CD4-positive, alpha-beta T cell treated with Interleukin-10 for 1 hour (primary cell): ENCODE results near the gene PDILT.
"Not testable (repeated sequence)": the region's sequence is repeated elsewhere in the genome, so short reads cannot be mapped to it uniquely, and the experiment has no call there.

Experiments
- DNase-seq: peaks from one replicate; pipeline ENCODE4 v3.0.0-alpha.2; 2020

PDILT gene, protein sequence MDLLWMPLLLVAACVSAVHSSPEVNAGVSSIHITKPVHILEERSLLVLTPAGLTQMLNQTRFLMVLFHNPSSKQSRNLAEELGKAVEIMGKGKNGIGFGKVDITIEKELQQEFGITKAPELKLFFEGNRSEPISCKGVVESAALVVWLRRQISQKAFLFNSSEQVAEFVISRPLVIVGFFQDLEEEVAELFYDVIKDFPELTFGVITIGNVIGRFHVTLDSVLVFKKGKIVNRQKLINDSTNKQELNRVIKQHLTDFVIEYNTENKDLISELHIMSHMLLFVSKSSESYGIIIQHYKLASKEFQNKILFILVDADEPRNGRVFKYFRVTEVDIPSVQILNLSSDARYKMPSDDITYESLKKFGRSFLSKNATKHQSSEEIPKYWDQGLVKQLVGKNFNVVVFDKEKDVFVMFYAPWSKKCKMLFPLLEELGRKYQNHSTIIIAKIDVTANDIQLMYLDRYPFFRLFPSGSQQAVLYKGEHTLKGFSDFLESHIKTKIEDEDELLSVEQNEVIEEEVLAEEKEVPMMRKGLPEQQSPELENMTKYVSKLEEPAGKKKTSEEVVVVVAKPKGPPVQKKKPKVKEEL

DNA sequence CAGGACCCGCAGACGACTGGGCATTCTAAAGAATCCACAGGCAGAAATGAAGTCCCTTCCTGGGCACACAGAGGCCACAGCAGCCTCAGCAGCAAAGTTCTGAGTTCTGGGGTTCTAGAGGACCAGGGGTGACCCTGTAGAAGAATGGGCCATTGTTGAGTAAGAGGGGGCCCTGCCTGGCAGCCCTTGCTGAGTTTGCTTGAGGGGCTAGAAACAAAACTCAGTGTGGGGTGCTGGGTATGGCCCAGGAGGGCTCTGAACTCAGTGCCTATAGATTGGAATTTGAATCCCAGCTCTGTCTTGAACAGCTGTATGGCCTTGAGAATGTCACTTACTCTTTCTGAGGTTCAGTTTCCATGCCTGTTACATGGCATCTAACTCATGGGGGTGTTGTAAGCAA lies at the start of gene PDILT:
TSS of gene PDILT (minus strand) at position 101 of the 400 bp plus-strand sequence. CDS start 5,437 bp downstream, outside the sequence.
- no peak for DNase-seq

GRCh38 chr16:20453633-20454032 lies 49.1 kb upstream of the PDILT start:
- not testable (repeated sequence) for DNase-seq

- DNase-seq, result not testable (repeated sequence)
Measured at GRCh38 chr16:20451364-20451763, 46.8 kb upstream of the PDILT start, which contains the start of gene ACSM2A. ACSM2A (plus strand) TSS chr16:20451521; CDS start chr16:20460115, 8,594 bp downstream.

- DNase-seq, result not testable (repeated sequence)
Measured at GRCh38 chr16:20446652-20447393, 42.3 kb upstream of the PDILT start.

DNA sequence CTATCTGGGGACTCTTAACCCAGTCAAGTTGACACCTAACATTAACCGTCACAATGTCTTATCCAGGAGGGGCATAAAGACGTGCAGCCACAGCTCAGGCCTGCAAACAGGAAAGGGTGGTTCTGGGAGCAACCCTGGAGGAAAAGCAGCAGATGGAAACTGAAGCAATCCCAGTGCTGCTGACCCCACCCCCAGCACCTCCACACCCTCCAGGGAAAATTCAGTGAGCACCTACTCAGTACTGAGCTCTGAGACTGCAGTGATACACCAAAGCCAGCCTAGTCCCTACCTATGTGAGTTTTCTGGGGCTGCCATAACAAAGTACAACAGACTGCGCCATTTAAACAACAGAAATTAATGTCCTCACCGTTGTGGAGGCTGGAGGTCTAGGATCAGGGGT lies 37.3 kb upstream of the PDILT start:
- not testable (repeated sequence) for DNase-seq

DNA sequence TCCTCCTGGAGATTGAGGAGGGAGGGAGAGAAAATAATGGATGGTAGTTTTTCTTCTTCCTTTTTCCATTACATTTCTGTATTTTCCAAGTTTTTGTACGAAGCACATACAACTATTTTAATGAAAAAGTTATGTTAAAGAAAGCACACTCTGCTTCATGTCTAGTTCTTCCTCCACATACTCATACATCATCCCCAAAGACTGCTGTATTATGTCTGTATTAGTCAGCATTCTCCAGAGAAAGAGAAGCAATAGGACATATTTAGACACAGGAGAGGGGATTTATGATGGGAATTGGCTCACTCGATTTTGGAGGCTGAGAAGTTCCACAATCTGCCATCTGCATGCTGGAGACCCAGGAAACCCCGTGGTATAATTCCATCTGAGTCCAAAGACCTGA lies 36.7 kb upstream of the PDILT start:
- DNase-seq, result no peak

DNA sequence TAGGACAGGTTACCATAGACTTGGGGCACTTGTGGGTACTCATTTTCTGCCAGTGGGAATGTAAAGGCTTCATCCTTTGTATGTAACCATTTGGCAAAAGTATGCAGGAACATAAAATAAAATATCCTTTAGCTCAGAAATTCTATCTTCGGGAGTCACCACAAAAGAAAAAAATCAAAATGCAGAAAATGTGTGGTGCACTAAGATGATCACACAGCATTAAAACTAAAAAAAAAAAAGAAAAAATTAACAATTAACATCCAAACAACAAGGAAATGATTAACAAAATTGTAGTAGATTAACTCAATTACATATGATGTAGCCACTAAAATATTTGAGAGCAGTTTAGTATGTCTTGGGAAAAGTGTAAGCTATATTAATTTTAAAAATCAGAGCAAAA lies 36.2 kb upstream of the PDILT start:
- DNase-seq, result not testable (repeated sequence)

DNA sequence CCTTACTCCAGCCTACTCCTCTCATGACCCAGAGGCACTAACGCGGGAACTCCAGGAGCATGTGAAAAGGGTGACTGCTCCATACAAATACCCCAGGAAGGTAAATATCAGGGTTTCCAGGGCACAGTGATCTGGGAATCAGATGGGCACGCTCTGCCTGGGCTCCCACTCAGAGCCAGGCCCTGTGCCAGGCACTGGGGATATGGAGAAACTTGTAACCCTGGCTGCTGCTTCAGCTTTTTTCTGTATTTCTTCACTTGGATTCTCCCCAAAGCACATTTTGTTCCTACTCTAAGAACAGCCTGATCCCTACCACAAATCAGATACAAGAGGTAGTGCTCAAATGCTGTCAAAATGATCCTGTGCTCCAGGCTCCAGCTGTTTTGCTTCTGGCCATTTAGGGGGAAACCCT lies 35.3 kb upstream of the PDILT start:
- not testable (repeated sequence) for DNase-seq

DNA sequence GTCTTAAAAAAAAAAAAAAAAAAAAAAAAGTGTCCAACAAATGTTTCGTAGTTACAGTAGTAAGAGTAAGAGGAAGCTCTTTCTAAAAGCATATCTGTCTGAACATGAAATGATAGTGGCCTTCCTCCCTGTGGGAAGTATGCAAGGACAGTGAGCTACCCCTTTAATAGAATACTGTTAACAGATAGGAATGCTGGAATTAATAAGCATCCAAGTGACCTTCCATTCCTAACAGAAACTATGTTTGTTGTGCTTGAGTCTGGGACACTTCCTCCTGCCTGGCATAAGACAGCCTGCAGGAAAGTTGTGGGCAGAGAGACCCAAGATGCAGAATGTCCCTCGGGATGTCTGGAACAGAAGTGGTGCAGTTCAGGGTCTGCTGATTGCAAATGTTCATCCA lies 34.4 kb upstream of the PDILT start:
- not testable (repeated sequence) for DNase-seq

GRCh38 chr16:20430948-20431347 lies 26.4 kb upstream of the PDILT start:
- DNase-seq, result no peak

DNA sequence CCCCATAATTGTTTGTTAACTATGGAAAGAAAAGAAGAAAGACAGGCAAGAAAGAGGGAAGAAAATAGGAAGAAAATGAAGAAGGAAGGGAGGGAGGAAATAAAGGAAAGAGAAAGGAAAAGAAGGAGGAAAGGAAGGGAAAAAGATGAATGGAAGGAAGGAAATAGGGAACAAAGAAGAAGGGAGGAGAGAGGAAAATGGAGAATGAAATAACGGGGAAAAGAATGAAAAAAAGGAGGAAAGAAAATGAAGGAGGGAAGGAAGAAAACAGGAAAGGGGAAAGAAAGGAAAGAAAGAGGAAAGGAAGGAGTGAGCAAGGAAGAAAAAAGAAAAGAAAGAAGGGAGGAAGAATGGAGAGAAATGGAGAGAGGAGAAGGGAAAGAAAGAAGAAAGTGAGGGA lies 25.9 kb upstream of the PDILT start:
- DNase-seq, result not testable (repeated sequence)

DNA sequence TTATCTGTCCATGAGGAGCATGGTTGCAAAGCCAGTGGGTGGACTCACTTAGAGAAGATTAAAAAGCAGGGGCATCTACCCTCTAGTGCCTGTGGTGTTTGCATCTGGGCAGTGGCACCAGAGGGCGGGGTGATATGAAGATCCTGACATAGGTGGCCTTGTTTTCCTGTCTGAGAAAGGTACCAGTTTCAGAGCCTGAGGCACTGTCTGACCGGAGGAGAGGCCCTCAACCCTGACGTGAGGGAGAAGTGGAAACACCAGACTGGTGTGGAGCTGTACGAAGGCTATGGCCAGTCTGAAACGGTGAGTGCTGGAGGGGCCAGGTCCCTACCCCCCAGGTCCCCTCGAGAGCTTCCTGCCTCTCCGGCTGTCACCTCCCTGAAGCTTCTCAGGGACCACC lies 25.0 kb upstream of the PDILT start:
- not testable (repeated sequence) for DNase-seq

DNA sequence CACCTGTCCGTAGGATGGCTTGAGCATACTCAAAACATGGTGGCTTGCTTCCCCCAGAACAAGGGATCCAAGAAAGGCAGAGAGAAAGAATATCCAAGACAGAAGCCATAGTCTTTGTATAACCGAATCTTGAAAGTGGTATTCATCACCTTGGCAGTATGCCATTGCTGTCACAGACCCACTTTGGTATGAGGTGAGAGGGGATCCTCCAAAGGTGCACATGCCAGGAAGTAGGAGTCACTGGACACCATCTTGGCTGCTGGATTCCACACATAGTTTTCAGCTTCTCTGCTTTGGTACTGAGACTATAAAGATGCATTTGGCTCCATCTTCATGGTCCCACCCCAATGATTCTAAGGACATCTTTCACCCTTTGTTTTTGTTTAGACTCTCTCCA lies 22.9 kb upstream of the PDILT start:
- DNase-seq, result not testable (repeated sequence)

GRCh38 chr16:20424129-20424866 lies 19.8 kb upstream of the PDILT start:
- no peak for DNase-seq

- DNase-seq, result not testable (repeated sequence)
Measured at GRCh38 chr16:20423772-20424128, 19.2 kb upstream of the PDILT start.

- DNase-seq, result not testable (repeated sequence)
Measured at GRCh38 chr16:20421748-20422147, 17.2 kb upstream of the PDILT start.

DNA sequence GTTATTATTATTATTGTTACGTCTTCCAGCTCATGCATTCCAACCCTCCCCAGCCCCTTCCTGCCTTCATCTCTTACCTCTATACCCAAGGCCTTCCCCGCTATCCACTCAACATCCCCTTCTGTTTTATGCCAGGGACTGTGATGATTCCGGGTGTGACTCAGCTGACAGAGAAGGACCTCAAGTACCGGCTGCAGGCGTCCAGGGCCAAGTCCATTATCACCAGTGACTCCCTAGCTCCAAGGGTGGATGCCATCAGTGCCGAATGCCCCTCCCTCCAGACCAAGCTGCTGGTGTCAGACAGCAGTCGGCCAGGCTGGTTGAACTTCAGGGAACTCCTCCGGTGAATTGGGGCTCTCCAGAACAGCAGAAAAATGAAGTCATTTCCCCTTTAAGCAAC lies 14.6 kb upstream of the PDILT start:
- DNase-seq, result not testable (repeated sequence)

- DNase-seq, result no peak
Measured at GRCh38 chr16:20415541-20415940, 11.0 kb upstream of the PDILT start.

GRCh38 chr16:20411055-20411454 lies 6.5 kb upstream of the PDILT start:
- DNase-seq, result no peak

- no peak for DNase-seq
Measured at GRCh38 chr16:20410121-20410723, 5.7 kb upstream of the PDILT start.

DNA sequence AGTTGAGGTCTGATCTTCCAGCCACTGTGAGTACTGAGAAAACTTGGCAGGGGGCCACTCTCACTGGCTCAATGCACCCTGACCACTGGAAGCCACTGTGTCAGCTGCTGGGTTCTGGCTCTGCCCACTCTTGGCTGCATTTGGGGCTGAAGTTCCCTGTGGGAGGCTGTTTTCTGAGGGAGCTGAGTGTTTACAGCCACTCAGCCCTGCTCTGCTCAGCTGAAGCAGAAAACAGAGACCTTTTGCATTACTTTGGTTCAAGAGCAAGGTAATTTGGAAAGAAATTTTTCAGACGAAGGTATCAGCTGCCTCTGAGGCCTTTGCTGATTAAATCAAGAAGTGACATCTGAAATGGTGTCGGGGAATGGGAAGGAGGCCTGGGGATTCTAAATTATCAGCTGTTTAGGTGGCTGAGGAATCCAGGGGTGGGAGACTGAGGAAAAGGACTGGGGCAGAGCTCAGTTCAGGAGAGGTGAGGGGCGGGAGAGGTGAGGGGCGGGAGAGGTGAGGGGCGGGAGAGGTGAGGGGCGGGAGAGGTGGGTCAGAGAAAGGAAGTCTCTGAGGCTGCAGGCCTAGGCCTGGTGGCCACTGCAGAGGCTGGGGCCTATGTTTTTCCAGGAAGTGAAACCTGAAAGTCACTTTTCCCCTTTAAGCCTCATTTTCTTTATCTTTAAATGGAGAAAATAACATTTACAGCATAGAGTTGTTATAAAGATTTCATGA lies 5.0 kb upstream of the PDILT start, which contains the start of gene ACSM5:
TSS of gene ACSM5 (plus strand) at position 137 of the 723 bp plus-strand sequence. CDS start 1,951 bp downstream, outside the sequence.
- no peak for DNase-seq

DNA sequence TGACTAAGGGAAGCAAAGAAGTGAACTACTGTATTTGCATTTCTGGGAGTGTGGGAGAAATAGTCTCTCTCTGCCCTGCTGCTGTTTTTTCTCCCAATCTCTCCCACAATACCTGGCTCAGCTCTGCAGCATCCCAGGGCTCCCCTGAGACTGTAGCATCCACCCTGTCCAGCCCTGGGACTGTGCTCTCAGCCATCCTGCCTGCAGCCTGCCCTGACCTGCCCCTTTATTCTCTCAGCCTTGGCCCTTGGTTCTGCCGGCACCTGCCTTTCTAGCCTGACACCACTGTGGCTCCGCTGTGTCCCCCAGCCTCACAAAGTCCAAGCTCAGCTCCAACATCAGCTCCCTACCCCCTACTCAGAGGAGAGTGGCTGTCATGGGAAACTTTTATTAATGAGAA lies 1.9 kb downstream of the PDILT start:
- no peak for DNase-seq
